GM03348 (cell line): Measurements from ENCODE around the gene PLAC9.

Experiments
- DNase-seq: peaks from one replicate; pipeline ENCODE4 v3.0.0; 2012; ENCODE audit warnings: low spot score

Gene PLAC9

GRCh38 chr10:80184291-80184690 is 51.8 kb downstream of the PLAC9 start:
- no peak for DNase-seq

DNA sequence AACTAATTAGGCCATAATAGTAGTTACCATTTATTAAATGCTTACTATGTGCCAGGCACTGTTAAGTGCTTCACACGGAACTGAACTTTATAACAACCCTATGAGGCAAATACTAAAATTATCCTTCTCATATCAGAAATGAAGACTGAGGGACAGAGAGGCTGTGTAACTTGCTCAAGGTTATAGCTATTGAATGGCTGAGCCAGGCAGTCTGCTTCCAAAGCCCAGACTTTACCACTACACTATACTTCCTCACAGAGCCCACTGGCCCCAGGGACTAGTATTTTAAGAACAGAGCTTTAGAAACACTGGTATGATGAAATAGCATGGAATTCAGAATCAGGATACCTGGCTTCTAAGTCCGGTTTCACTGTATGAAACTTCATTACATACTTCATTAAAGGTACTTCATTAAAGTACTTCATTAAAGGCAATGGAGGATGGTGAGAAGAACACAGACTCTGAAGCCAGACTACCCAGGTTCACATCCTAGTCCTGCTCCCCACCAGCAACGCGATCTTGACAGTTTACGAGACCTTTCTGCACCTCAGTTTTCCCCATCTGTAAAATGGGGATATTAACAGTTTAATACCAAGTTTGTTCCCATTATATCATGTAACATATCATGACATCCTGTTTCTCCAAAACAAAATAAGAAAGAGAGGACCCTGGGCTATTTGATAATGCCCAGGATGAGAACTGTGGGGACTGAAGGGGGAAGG is 53.2 kb downstream of the PLAC9 start:
- DNase-seq, result no peak

- no peak for DNase-seq
Measured at GRCh38 chr10:80186364-80187012, 54.0 kb downstream of the PLAC9 start.

GRCh38 chr10:80187060-80187459 is 54.5 kb downstream of the PLAC9 start:
- no peak for DNase-seq

DNA sequence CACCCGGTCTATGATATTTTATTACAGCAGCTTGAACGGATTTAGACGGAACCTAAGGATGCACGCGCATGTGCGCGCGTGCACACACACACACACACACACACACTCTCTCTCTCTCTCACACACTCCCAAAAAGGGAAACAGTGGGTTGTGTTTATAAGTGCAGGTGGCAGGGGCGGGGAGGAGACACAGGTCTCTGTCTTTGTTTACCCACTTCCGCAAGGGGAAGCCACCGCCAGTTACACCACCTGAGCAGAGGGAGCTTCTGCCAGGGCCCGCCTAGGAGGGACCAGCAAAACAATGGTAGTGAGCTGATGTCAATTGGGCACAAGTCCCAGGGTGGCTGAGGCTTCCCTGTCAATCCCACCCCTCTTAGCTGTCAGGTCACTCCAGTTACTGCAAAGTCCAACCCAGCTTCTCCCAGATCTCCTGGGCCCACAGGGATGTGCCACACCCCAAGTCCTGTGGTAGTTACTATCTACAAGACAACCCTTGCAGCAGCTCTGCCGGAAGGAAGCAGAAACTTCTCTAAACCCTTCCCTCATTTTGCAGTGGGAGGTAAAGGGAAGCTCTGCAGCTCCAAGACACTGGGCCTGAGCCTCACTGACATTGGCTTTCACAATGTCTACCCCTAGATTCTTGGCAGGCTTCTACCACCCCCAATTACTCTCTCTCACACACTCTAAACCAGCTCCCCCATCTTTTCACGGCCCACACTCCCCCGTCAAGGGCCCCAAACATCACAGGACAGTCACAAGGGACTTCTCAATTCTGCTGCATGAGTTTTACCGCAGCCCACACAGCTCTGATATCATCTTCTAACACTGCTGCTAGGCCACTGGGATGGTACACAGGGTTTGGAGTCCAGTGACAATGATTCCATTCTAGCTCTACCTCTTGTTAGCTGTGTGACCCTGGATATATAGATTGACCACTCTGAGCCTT is 55.2 kb downstream of the PLAC9 start:
- DNase-seq, result no peak

DNA sequence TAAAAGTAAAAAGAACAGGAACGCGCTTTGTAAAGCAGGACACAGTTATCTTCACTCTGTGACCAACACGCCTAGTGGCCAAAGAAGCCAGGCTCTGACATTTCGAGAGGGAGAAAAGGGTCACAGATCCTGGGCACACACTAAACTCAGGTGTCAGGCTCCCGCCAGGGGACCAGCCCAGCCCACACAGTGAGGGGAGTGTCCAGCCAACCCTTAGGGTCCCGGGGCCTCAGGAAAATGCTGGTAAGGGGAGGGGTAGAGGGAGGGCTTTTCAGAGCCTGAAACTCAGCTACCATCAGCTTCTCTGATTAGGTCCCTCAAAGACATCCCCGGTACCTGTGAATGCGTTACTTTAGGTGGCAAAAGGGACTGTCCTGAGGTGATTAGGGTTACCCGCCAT is 56.2 kb downstream of the PLAC9 start:
- DNase-seq, result no peak

DNA sequence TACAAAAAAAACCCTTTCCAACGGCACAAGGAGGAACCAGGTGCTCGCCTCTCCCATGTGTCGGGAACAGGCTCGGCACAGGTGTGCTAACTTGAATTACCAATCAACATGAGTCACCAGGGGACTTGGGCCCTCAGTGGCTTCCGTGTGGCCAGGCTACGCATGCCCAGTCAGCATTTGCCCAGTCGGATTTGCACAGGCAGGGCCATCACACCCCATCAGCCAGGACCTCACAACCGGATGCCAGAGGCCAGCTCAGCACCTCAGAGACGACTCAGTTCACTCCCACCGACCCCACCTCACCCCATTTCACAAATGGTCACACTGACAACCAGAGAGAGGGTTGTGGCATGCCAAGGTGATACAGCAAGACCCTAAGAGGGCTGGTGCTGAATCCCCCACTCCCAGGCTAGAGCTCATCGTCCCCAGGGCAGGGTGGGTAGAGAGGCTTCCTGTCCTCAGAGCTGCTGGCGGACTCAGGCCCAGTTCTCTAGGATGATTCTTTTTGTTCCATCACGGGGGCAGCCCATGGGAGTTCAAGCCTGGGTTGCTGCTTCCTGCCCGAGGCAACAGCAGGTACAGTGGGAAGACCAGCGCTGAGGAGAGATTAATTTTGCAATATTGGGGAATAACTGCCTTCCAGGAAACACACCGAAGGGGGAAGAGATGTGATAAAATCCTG is 59.2 kb downstream of the PLAC9 start:
- no peak for DNase-seq

GRCh38 chr10:80192553-80192952 is 60.0 kb downstream of the PLAC9 start:
- no peak for DNase-seq

DNA sequence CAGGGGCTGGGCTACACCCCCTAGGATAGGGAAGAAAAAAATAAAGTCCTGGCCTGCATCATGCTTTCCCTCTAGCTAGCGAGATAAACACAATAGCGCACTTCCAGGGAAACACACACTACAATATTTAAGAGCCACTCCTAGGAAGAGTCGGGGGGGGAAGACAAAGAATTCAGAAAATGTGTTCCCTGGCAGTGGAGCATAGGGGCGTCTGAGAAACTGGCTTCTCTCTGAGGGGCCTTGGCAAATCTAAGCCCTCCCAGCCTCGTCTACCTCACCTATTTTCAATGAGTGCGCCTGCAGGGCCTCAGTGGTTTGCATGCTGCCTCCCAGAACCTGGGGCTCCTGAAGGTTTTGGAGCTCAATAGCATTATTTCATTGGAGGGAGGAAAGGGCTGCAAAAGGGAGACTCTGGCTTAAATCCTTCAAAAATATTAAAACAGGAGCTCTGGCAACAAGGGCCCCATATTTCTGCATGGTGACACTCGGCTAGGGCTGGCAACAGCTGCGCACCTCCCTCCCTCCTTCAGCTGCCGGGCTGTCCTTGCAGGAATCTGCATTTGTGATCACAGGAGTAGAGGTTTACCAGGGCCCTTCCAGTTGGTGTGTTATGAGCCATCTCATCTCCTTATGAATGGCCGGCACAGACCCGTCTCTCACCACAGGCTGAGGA is 62.0 kb downstream of the PLAC9 start:
- no peak for DNase-seq
